ENCODE measurements around the gene SOAT1. TPM values are rescaled to one million over a fixed set of nuclear protein-coding genes. Genes with fewer than 3 reads are reported as not detected.
"Not testable (repeated sequence)": the region's sequence is repeated elsewhere in the genome, so short reads cannot be mapped to it uniquely, and the experiment has no call there.

Gene SOAT1
- total RNA-seq, 1 donor from 2014 or later, result 33.3 TPM

DNA sequence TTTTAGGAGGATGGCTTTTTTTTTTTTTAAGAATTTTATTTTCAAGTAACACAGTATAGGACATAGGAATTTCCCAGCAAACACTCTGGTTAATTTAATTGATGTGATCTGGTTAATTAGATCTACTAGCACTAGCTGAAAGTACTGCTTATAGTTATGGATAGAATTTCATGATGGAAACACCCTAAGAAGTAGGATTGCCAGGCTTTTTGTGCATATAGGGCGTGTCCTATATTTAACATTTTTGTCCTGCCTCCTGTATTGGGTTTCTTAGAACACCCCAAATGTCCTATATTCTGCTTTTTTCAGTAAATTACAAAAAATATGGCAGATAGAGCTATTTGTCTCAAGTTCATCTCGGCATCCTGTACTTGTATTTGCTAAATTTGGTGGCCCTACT, 58.6 kb downstream of the SOAT1 start:
- DNase-seq (ENCODE audit: low spot score), result no peak

DNA sequence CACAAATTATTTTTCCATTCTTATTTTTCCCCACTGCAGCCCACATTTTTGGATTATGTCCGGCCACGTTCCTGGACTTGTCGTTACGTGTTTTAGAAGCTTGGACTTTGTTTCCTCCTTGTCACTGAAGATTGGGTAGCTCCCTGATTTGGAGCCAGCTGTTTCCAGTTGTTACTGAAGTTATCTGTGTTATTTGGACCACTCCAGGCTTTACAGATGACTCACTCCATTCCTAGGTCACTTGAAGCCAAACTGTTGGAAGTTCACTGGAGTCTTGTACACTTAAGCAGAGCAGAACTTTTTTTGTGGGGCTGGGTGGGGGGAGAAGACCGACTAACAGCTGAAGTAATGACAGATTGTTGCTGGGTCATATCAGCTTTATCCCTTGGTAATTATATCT, 59.9 kb downstream of the SOAT1 start:
- no peak for DNase-seq (ENCODE audit: low spot score)

DNA sequence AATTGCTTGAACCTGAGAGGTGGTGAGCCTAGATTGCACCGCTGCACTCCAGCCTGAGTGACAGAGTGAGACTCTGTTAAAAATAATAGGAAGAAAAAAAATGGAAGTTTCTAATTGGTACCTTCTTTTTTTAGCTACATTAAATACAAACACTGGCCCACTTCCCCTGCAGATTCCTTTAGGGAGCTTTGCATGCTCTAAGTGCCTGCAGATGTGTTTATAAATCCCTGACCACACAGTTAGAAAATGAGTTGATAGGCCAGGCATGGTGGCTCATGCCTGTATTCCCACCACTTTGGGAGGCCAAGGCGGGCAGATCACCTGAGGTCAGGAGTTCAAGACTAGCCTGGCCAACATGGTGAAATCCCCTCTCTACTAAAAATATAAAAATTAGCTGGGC, 68.0 kb downstream of the SOAT1 start:
- not testable (repeated sequence) for DNase-seq (ENCODE audit: low spot score)

DNA sequence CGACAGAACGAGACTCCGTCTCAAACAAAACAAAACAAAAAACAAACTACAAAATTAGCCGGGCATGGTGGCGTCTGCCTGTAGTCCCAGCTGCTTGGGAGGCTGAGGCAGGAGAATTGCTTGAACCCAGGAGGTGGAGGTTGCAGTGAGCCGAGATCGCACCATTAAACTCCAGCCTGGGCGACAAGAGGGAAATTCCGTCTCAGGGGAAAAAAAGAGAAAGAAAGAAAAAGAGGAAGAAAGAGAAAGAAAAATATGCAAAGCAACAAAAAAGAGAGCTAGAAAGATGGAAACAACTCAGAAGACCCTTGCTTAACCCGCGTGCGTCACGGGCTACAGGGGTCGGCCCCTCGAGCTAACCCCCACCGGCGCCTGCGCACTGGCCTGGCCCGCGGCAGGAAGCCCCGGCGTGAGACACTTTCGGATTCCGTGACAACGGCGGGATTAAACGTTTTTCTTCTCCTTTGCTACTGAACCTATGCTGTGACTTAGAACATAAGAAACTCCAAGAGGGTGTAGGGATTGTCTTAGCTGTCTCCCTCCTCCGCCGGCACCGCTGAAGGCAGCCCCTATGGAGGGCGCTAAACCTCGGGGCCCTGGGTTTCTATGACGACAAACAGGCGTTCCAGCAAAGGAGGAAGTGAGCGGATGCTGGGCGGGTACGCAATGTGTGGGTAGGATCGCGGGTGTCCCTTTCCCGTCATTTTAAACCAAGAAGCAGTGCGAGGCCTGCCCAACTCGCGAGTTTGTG, 71.9 kb downstream of the SOAT1 start, which contains the start of gene AXDND1:
AXDND1 (plus strand) TSS at position 630 of the 751 bp plus-strand sequence. CDS start 539 bp downstream, outside the sequence.
- DNase-seq (ENCODE audit: low spot score), result peak; percentile 91

DNA sequence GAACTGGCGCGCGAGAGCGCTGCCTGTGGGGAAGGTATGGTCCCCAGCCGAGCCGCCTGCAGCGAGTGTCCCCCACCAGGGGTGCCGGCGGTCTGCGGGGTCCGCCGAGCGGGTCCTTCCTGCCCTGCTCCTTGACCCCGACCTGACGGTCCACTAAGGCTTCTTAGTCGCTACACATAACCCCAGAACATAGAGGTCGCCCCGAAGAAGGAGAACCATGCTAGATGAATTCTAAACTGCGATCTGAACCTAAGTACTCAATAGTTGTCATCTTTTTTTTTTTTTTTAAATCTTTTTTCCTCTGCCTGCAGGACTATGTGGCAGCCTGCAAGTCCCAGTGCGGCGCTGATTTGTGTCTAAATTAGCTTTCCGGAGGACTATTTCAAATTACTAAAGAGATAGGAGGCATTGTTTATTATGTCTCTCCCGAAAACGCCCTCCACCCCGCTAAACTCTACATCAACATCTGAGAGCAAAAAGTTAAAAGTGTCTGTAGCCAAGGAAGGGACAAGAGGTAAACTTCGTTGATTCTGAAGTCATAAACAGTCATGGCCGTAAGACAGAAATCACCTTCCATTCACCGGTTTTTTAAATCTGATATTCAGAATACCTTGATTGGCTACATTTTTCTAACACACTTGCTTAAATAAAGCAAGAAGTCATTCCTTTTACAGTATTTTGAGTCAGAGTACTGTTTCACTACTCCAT, 72.7 kb downstream of the SOAT1 start:
- no peak for DNase-seq (ENCODE audit: low spot score)

DNA sequence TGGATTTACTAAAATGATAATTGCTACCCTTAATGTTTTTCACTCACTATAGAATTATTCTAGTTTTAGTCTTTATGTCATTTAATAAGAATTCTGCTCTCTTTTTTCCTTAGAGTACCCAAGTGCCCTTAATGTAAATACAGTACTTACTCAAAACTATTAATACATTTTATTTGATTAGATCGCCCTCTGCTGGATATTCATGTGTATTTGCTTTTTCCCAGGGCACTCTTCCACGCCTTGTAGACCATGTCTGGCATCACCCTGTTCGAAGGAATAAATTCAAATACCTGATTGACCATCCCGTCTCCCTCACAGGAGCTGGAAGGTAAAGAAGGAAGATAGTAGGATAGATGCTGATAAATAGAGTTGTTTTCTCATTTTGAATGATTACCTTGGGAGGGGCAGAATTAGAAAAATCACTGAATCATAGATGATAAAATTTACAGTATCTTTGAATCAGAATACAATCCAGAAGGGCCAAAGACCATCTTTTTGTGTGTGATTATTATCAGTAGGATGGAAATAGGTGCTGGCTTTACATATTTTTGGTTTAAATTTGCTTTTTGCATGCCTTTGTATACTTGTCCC, 76.2 kb downstream of the SOAT1 start:
- DNase-seq (ENCODE audit: low spot score), result no peak

DNA sequence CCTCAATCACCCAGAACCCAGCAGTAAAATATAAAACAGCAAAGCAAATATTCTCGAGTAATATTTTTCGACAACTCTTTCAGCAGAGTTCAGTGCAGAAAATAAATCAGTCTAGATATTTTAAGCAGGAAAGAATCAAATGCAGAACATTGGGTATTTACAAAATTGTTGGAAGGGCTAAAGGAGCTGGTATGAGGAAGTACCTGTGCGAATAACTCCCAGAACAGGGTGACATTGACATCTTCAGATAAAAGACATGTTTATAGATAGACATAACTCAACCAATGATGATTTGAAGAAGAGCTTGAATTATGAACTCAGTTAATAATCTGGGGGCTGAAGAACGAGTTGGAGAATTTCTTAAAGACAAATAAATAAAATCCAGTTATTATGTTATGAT, 78.6 kb downstream of the SOAT1 start:
- no peak for DNase-seq (ENCODE audit: low spot score)

DNA sequence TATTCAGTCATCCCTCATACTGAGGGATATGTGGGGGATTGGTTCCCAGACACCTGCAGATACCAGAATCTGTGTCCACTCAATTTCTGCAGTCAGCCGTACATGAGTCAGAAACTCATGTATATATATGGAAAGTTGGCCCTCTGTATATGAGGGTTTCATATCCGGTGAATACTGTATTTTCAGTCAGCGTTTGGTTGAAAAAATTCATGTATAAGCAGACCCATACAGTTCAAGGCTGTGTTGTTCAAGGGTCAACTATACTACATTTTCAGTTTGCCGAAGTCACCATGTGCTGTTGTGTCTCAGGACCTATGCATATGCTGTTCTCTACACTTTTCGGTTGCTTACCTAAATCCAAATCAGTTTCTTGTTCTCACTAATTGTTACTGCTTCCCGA, 82.6 kb downstream of the SOAT1 start:
- no peak for DNase-seq (ENCODE audit: low spot score)

DNA sequence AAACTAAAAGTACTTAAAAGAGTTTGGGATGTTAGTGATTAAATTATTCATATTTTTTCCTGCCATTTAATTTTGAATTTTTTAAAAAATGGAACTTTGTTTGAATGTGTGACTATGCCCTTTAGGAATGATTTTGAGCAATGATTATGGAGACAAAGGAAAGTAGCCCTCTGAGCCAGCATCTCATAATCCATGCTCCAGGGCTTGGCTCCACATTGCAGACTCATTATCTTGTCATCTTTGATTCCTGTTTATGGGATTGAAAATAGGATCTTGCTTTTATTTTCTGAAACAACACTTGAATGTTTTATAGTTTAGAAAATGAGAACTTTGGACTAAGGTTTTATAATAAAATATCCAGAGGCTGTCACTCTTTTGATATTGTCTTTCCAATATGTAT, 86.7 kb downstream of the SOAT1 start:
- no peak for DNase-seq (ENCODE audit: low spot score)

DNA sequence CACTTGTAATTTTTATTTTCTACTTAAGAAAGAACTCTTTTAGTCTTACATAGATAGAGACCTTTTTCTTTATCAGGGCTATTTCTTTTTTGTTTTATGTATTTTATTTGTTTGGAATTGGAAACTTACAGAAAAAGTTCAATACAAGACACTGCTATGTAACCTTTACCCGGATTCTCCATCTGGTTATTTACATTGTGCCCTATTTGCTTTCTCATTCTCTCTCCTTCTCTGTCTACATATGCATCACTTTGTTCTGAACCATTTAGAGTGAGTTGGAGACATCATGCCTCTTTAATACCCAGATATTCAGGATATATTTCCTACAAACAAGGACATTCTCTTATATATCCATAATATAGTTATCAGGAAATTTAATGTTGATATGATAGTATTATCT, 90.4 kb downstream of the SOAT1 start:
- no peak for DNase-seq (ENCODE audit: low spot score)

DNA sequence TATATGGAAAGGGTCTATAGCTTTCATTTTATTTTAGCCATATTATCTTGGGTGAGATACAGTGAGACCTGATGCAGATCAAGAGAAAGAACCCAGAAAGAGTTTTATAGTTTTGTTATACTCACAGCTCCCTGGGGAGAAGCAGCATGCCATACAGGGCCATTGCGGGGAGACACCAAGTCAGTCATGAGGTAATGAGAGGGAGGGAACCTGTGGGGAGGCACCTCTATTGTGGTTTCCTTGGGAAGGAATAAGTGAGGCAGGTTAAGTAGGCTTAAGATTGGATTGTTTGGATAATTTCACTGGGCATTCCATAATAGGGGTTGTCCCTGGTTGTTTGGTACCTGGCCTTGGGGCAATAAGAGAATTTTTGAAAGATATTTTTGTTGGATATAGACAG, 91.9 kb downstream of the SOAT1 start:
- DNase-seq (ENCODE audit: low spot score), result no peak

DNA sequence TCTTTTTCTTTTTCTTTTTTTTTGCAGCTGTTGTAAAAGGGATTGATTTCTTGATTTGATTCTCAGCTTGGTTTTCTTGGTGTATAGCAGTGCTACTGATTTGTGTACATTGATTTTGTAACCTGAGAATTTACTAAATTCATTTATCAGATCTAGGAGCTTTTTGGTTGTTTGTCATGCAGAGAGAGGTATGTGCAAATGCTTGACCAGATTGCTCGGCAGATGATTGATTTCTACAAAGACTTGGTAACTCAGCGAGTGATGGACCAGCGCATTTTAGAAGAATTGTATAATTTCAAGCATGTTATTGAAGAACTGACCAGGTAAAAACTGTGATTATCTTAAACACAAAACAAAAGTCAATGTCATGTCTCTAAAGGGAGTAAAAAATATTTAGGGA, 100.1 kb downstream of the SOAT1 start:
- no peak for DNase-seq (ENCODE audit: low spot score)

DNA sequence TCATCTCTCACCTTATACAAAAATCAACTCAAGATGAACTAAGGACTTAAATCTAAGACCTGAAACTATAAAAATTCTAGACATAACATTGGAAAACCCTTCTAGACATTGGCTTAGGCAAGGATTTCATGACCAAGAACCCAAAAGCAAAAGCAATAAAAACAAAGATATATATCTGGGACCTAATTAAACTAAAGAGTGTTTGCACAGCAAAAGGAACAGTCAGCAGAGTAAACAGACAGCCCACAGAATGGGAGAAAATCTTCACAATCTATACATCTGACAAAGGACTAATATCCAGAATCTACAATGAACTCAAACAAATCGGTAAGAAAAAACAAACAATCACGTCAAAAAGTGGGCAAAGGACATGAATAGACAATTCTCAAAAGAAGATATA, 105.8 kb downstream of the SOAT1 start:
- not testable (repeated sequence) for DNase-seq (ENCODE audit: low spot score)

Other genes with a start within 250 kb of the SOAT1 start
- 27.4 TPM for gene TOR3A, start 211.7 kb upstream of the SOAT1 start, total RNA-seq
- gene ABL2, start 64.1 kb upstream of the SOAT1 start, total RNA-seq, result 35.0 TPM
- gene AXDND1, start 72.2 kb downstream of the SOAT1 start, total RNA-seq, result 2.1 TPM

Measured in ureter (tissue), 1 donor.